Coronary artery (tissue), 2 donors: ENCODE data around the gene CCND1.
"Not testable (repeated sequence)": the region's sequence is repeated elsewhere in the genome, so short reads cannot be mapped to it uniquely, and the experiment has no call there.

Experiments used
- DNase-seq: peaks from one replicate; pipeline ENCODE4 v3.0.0-alpha.2; 2017; ENCODE audit warnings: low spot score
- H3K27ac ChIP-seq, 2 donors: fragments of 200-600 bp; sonication (generic); one replicate each; pipeline ENCODE4 v1.5.1; 2016 to 2019
- H3K4me3 ChIP-seq: fragments of 200-600 bp; sonication (generic); 2 replicates; pipeline ENCODE4 v1.5.1; 2016; ENCODE audit warnings: mild to moderate bottlenecking, moderate library complexity
- TF ChIP-seq, protein P1 (sequence below): fragments of 200-600 bp; sonication (generic); IDR thresholded peaks from one replicate; pipeline ENCODE4 v1.5.1; 2019; ENCODE audit warnings: antibody characterized with exemption

The CCND1 gene

DNA sequence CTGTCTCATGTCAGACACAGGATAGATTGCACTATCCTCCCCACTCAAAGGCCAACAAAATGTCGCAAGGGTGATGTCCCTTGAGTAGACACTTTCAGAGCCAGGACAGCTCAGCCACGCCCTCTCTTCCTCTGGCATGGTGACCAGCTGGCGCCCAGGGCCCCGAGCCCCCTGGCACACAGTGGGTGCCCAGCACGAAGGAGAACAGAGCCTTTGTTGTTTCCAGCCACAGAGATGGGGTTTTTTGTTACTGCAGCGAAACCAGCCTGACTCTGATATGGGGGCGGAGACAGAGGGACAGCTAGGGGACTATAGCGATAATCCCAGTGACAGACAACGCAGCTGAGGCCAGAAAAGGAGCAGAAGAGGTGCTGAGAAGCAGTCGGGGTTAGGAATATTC, 23.3 kb upstream of the CCND1 start:
- TF ChIP-seq, protein P1, sequence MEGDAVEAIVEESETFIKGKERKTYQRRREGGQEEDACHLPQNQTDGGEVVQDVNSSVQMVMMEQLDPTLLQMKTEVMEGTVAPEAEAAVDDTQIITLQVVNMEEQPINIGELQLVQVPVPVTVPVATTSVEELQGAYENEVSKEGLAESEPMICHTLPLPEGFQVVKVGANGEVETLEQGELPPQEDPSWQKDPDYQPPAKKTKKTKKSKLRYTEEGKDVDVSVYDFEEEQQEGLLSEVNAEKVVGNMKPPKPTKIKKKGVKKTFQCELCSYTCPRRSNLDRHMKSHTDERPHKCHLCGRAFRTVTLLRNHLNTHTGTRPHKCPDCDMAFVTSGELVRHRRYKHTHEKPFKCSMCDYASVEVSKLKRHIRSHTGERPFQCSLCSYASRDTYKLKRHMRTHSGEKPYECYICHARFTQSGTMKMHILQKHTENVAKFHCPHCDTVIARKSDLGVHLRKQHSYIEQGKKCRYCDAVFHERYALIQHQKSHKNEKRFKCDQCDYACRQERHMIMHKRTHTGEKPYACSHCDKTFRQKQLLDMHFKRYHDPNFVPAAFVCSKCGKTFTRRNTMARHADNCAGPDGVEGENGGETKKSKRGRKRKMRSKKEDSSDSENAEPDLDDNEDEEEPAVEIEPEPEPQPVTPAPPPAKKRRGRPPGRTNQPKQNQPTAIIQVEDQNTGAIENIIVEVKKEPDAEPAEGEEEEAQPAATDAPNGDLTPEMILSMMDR = no peak
- Histone ChIP-seq H3K27ac (no peak overlapping the region), H3K4me3 (no peak overlapping the region)
- no peak for DNase-seq

DNA sequence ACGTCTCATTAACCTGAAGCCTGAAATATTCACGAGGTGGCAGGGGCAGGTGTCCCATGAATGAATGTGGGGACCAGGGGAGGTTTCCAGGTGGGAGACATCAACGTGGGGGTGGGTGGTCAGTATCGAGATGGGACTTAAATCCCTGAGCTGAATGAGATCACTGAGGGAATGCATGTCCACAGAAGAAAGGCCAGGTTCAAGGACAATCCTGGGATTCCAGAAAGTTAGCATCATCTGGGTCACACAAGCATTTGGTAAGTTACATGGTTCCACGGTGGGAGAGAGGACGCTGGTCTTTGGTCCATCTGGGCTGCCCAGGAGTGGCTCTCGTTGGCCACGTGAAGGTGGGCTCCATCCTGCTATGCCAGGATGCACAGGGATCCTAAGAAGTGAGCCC, 22.7 kb upstream of the CCND1 start:
- Histone ChIP-seq H3K4me3 (no peak overlapping the region), H3K27ac (no peak overlapping the region)
- DNase-seq = no peak
- TF ChIP-seq, protein P1 = no peak

DNA sequence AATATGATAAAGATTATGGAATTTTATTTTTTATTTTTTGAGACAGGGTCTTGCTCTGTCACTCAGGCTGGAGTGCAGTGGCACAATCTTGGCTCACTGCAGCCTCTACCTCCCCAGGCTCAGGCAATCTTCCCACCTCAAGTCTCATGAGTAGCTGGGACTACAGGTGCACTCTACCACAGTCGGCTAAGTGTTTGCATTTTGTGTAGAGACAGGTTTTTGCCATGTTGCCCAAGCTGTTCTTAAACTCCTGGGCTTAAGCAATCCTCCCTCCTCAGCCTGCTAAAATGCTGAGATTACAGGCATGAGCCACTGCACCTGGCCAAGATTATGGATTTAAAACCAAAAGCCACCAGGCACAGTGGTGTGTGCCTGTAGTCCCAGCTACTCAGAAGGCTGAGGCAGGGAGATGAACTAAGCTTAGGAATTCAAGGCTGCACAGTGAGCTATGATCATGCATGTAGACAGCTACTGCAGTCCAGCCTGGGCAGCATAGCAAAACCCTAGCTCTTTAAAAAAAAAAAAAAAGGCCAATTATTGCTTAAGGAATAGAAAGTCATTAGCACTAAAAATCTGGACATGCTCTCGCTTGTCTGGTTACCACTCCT, 20.2 kb upstream of the CCND1 start:
- no peak overlapping the region for H3K27ac ChIP-seq
- TF ChIP-seq, protein P1 = no peak
- no peak for DNase-seq

DNA sequence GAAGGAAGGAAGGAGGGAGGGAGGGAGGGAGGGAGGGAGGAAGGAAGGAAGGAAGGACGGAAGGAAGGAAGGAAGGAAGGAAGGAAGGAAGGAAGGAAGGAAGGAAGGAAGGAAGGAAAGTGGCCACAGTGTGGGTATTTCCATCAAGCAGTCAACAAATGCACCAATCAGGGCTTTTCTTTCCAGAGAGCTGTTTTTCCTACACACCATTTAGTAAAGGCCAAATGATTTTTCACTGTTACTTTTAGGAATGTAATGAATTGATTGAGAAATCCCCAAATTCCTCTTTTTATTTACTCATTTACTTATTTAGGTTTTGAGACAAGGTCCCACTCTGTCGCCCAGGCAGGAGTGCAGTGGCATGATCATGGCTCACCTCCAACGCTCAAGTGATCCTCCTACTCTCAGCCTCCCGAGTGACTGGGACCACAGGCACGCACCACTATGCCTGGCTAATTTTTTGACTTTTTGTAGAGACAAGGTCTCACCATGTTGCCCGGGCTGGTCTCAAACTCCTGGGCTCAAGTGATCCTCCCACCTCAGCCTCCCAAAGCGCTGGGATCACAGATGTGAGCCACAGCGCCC, 18.8 kb upstream of the CCND1 start:
- not testable (repeated sequence) for H3K27ac ChIP-seq, H3K4me3 ChIP-seq, DNase-seq

More for the DNA sequence above, 20.2 kb upstream of the CCND1 start:
- H3K4me3 ChIP-seq = no peak overlapping the region

DNA sequence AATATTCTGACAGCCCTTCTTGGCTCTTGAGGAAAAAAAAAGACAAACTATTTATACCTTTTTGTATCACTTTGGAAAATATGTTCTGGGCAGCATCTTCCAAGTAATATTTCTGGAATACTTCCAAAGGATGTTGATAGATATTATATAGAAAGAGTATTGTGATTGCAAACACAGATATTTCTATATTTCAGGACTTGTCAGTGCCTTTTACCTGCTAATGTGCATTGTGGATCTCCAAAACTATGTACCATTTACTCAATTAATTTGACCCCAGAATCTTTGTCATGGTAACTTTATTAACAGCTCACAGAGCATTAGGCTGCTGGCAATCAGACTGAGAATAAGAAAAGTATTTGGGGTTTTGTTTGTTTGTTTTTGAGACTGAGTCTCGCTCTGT, 16.7 kb upstream of the CCND1 start:
- DNase-seq = no peak
- H3K27ac ChIP-seq = no peak overlapping the region
- H3K4me3 ChIP-seq = no peak overlapping the region
- TF ChIP-seq, protein P1 = no peak

DNA sequence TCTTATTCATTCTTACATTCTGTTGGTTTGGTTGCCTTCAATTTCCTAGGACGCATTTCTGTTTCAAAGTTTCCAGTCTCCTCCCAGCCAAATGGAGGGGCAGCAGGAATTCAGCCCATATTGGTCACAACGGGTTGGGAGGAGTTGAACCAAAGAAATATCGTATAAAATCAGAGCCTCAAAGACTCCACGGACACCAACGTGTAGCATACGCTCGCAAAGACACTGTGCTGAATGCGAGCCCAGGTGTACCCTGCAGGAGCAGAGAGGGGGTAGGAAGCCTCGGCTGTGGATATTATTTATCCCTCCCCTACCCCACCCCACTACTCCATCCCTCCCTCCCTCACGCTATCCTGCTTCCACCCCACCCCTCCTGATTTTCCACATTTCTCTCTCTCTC, 15.5 kb upstream of the CCND1 start:
- TF ChIP-seq, protein P1 = no peak
- no peak overlapping the region for H3K27ac ChIP-seq
- DNase-seq = no peak
- no peak overlapping the region for H3K4me3 ChIP-seq

DNA sequence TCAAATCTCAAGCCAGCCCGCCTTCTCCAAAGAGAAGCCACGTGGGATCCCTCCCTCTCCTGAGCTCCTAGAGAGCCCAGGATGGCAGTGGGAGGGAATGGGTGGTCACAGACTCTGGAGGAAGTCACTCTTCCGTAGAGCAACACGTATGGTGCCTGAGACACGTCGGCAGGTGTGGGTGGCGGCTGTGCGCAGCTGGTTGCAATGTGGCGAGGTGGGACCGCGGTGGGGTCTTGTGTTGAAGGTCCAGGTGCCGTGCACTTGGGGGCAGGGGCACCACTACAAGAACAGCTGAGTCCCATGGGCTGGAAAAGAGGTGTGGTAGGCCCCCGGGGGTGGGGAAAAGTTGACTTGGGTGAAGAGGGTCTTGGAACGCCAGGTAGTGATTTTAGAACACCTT, 13.4 kb upstream of the CCND1 start:
- no peak overlapping the region for H3K4me3 ChIP-seq
- no peak for DNase-seq
- TF ChIP-seq, protein P1 = no peak
- H3K27ac ChIP-seq = no peak overlapping the region
